Naive thymus-derived CD4-positive, alpha-beta T cell (primary cell): Measurements from ENCODE around the gene AKAIN1. TPM values are rescaled to one million over a fixed set of nuclear protein-coding genes. Genes with fewer than 3 reads are reported as not detected.

Source experiments
- ATAC-seq: fragments of 150-1000 bp; cut with Tn5 transposase; 2 replicates; pipeline ENCODE4 v1.10.0; 2021; ENCODE audit warnings: mild to moderate bottlenecking, moderate library complexity
- CTCF ChIA-PET: fragments of 350-600 bp; sonication (Branson Sonifier 250); formaldehyde crosslinking; loops from one replicate; lab custom pipeline; 2021; ENCODE audit warnings: antibody characterized with exemption; lab: Charles Lee
- POLR2A ChIA-PET: fragments of 350-600 bp; sonication (Branson Sonifier 250); formaldehyde crosslinking; loops from one replicate; lab custom pipeline; 2021; ENCODE audit warnings: antibody characterized with exemption, inconsistent platforms; lab: Charles Lee
- DNase-seq, 9 donors: peaks; one replicate each; pipeline versions ENCODE4 v3.0.0 to v3.0.0-alpha.2; 2020 to 2022; ENCODE audit warnings: mixed read lengths in 1 of 9
- H3K27ac ChIP-seq: one replicate; pipeline ENCODE4 v1.7.0; 2013; ENCODE audit warnings: mild to moderate bottlenecking, low read depth, low read length, moderate library complexity
- H3K27me3 ChIP-seq, 2 donors: one replicate each; pipeline ENCODE4 v1.7.0; 2013; ENCODE audit warnings: low read length in 2 of 2, mild to moderate bottlenecking in 2 of 2, moderate library complexity in 2 of 2; ENCODE audit not compliant: control insufficient read depth in 2 of 2, insufficient read depth in 2 of 2
- H3K36me3 ChIP-seq, 3 experiments: 1 replicate in 2 of 3; 2 replicates in 1 of 3; pipeline ENCODE4 v1.7.0; 2013; ENCODE audit warnings: low read length in 3 of 3, mild to moderate bottlenecking in 3 of 3, moderate library complexity in 1 of 3; ENCODE audit not compliant: insufficient read depth in 3 of 3, control insufficient read depth in 2 of 3
- H3K4me1 ChIP-seq, 2 donors: one replicate each; pipeline ENCODE4 v1.7.0; 2013; ENCODE audit warnings: low read length in 2 of 2, mild to moderate bottlenecking in 2 of 2, moderate library complexity in 1 of 2; ENCODE audit not compliant: control insufficient read depth in 2 of 2, insufficient read depth in 2 of 2
- H3K4me3 ChIP-seq: 2 replicates; pipeline ENCODE4 v1.7.0; 2013; ENCODE audit warnings: mild to moderate bottlenecking, low read length
- H3K9me3 ChIP-seq, 3 experiments: 1 replicate in 2 of 3; 2 replicates in 1 of 3; pipeline ENCODE4 v1.7.0; 2013; ENCODE audit warnings: low read length in 3 of 3; ENCODE audit not compliant: control insufficient read depth in 2 of 3
- H3K27ac Mint-ChIP-seq, 9 donors: one replicate each; pipeline ENCODE4 v1.8.0; 2020 to 2022; ENCODE audit warnings: mixed read lengths in 9 of 9, mild to moderate bottlenecking in 8 of 9, moderate library complexity in 5 of 9, inconsistent platforms in 2 of 9
- H3K27me3 Mint-ChIP-seq, 5 donors: one replicate each; pipeline ENCODE4 v1.8.0; 2021 to 2022; ENCODE audit warnings: mixed read lengths in 5 of 5, mild to moderate bottlenecking in 1 of 5
- H3K36me3 Mint-ChIP-seq, 5 donors: one replicate each; pipeline ENCODE4 v1.8.0; 2020 to 2022; ENCODE audit warnings: mixed read lengths in 5 of 5, mild to moderate bottlenecking in 3 of 5, inconsistent platforms in 1 of 5
- H3K4me1 Mint-ChIP-seq, 7 donors: one replicate each; pipeline ENCODE4 v1.8.0; 2020 to 2022; ENCODE audit warnings: mixed read lengths in 7 of 7, mild to moderate bottlenecking in 3 of 7, inconsistent platforms in 1 of 7
- H3K4me3 Mint-ChIP-seq, 10 donors: one replicate each; pipeline ENCODE4 v1.8.0; 2020 to 2022; ENCODE audit warnings: mild to moderate bottlenecking in 10 of 10, mixed read lengths in 10 of 10, moderate library complexity in 6 of 10, inconsistent platforms in 2 of 10
- H3K9me3 Mint-ChIP-seq, 11 donors: one replicate each; pipeline ENCODE4 v1.8.0; 2020 to 2022; ENCODE audit warnings: mixed read lengths in 11 of 11, mild to moderate bottlenecking in 4 of 11, inconsistent platforms in 1 of 11, moderate library complexity in 1 of 11
- intact Hi-C, 2 donors: fragments of 100-400 bp; cut with micrococcal nuclease; formaldehyde crosslinking; loops; one replicate each; pipeline ENCODE4 v1.15.1; 2023
- polyA plus RNA-seq, 2 donors: library from polyadenylated mRNA; unstranded; fragments of 300-500 nt; fragmentation: Illumina TruSeq; gene quantifications; one replicate each; pipeline ENCODE4 v1.2.3, GENCODE V29; 2021
- total RNA-seq, 6 experiments: library from RNA in 5 of 6; stranded (reverse) in 5 of 6; gene quantifications; 1 replicate in 5 of 6; 2 replicates in 1 of 6; pipeline ENCODE4 v1.2.3 and lab custom pipeline; 2021 to 2026

AKAIN1 gene
- total and polyA plus RNA-seq, 7 experiments from 2014 or later: not detected

DNA sequence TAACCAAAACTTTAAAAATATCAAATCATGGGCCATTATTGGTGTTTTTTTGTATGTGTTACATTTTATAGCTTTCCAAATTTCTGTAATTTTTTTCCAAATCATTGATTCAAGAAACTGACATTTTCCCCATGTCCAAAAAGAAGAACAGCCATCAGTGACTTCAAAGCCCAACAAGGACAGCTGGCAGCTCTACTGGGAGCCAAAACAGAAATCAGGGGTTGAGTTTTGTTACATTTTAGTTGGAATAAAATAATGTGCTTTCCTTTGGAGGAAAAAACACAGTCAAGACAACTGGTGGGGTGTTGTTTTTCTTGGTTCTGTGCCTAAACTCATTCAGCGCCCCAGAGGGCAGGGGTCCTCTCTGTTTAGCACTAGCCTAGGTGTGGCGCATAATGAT is 23.8 kb downstream of the AKAIN1 start:
- peaks cover 3 to 41% (median 23%) of the 10 kb centered on the region in 7 donors for H3K4me1 Mint-ChIP-seq
- Histone ChIP-seq H3K36me3 (no peaks in the 10 kb centered on the region), H3K4me3 (no peak overlapping the region), H3K27ac (no peak overlapping the region), H3K4me1 (peaks cover 0 to 11% of the 10 kb centered on the region in 2 donors), H3K27me3 (no peaks in the 10 kb centered on the region), H3K9me3 (no peaks in the 10 kb centered on the region)
- no peak overlapping the region for H3K27ac Mint-ChIP-seq
- peaks cover 0 to 22% (median 10%) of the 10 kb centered on the region in 11 donors for H3K9me3 Mint-ChIP-seq
- CTCF ChIA-PET: no interaction called here
- H3K27me3 Mint-ChIP-seq: no peaks in the 10 kb centered on the region
- no peak for DNase-seq
- no peak for ATAC-seq
- H3K36me3 Mint-ChIP-seq: peaks cover 0 to 16% (median 11%) of the 10 kb centered on the region in 5 donors
- intact Hi-C loops: no loop called here
- POLR2A ChIA-PET: interaction anchor here (0.7 kb wide), 2 partner anchors 9 to 11 kb away, joined by 3 to 6 read pairs; no protein-coding TSS in a partner anchor
- H3K4me3 Mint-ChIP-seq: no peak overlapping the region

DNA sequence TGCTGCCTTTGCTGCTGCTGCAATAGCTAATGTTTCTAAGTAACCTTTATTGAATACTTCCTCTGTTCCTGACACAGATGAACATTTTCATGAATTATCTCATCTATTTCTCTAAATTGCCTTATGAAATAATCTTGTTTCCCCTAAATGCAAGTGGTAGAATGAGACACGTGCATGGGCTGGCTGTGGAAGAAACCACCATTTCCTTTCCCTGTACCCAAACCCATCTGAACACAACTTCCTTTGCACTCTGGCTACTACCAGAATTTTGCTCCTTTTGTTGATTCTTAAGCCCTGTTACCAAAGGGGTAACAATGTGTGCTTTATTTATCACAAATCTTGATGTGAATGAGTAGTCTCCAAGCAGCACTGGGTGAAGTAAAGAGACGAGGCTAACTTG is 29.2 kb downstream of the AKAIN1 start:
- peaks cover 0 to 17% (median 11%) of the 10 kb centered on the region in 5 donors for H3K36me3 Mint-ChIP-seq
- ATAC-seq: peak; percentile 58
- peaks cover 0 to 28% (median 11%) of the 10 kb centered on the region in 11 donors for H3K9me3 Mint-ChIP-seq
- ChIA-PET POLR2A (interaction anchor here (0.6 to 2.9 kb wide), 5 partner anchors 8 to 127 kb away, joined by 3 to 28 read pairs (median 3); partner anchors contain the start of gene ZBTB14), CTCF (interaction anchor here (1.0 kb wide), 1 partner anchor 8 kb away, joined by 3 read pairs; no protein-coding TSS in a partner anchor)
- Histone ChIP-seq H3K9me3 (no peaks in the 10 kb centered on the region), H3K27me3 (no peaks in the 10 kb centered on the region), H3K4me1 (peaks cover 0 to 30% of the 10 kb centered on the region in 2 donors), H3K4me3 (peak overlapping the region; percentile 6), H3K36me3 (no peaks in the 10 kb centered on the region), H3K27ac (peak overlapping the region; percentile 43)
- peak overlapping the region; percentile 52 to 89 (median 69) for H3K4me3 Mint-ChIP-seq
- no peaks in the 10 kb centered on the region for H3K27me3 Mint-ChIP-seq
- H3K27ac Mint-ChIP-seq: peak overlapping the region in 8 of 9 donors; percentile 76 to 94 (median 87)
- peak in 6 of 9 donors; percentile 32 to 58 (median 43) for DNase-seq
- peaks cover 10 to 54% (median 44%) of the 10 kb centered on the region in 7 donors for H3K4me1 Mint-ChIP-seq
- intact Hi-C loops: loop anchor here in 1 of 2 donors (1.0 kb wide), 1 partner anchor 9 kb away; no protein-coding TSS in a partner anchor

DNA sequence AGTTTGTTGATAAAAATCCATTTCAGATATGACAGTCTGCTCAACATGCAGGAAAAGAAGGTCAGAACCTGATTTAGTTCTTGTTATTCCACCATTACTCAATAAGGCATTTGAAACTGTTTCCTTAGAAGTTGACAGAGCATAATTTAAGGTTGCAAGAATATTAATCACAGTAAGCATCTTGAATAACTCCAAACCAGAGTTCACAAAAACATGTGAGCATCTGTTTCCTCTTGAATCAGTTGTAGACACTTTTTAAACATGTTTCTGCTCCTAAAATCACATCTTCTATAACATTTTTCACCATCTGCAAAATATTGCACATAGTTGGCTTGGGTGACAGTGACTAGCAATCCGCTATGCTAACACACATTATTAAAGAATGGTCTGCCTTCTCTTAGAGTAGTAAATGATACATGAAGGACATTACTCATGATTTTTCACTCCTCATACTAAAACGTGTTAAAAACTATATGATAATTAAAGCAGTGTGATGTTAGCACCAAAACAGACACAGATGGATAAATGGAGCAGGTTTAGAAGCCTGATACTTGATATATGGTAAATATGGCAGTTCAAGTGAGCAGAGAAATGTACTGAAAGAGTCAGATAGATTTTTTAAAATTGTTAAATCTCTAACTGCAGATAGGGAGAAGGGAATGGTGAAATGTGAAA is 30.3 kb downstream of the AKAIN1 start:
- Mint-ChIP-seq H3K27ac (peak overlapping the region in 8 of 9 donors; percentile 80 to 94 (median 87)), H3K4me1 (peaks cover 10 to 61% (median 53%) of the 10 kb centered on the region in 7 donors), H3K4me3 (peak overlapping the region in 6 of 10 donors; percentile 7 to 89 (median 71)), H3K9me3 (peaks cover 0 to 25% (median 8%) of the 10 kb centered on the region in 11 donors), H3K27me3 (no peaks in the 10 kb centered on the region), H3K36me3 (peaks cover 0 to 17% (median 8%) of the 10 kb centered on the region in 5 donors)
- no peak for DNase-seq
- no peaks in the 10 kb centered on the region for H3K27me3 ChIP-seq
- ChIA-PET CTCF (no interaction called here), POLR2A (interaction anchor here (1.3 to 2.9 kb wide), 3 partner anchors 7 to 128 kb away, joined by 3 to 28 read pairs (median 18); partner anchors contain the start of gene ZBTB14)
- no peaks in the 10 kb centered on the region for H3K9me3 ChIP-seq
- no peaks in the 10 kb centered on the region for H3K36me3 ChIP-seq
- H3K4me3 ChIP-seq: no peak overlapping the region
- H3K27ac ChIP-seq: no peak overlapping the region
- H3K4me1 ChIP-seq: peaks cover 0 to 35% of the 10 kb centered on the region in 2 donors
- intact Hi-C loops: no loop called here
- no peak for ATAC-seq

DNA sequence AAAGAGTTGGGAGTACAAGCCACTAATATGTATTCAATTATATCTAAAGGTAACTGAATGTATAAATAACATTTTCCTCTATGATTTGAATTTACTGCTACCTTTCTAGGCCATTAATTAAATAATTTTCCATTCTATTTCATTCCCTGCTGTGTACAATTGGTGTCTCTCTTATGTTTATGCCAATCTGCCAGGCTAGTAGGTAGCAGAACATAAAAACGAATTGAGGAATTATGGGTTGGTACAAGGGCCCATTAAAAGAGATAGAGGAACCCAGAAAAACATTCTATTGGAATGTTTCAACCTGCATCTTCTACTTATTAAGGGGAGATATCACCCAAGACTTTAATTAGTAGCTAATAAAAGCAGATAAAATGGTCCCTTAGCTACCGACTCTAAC is 32.2 kb downstream of the AKAIN1 start:
- Histone ChIP-seq H3K27ac (no peak overlapping the region), H3K9me3 (no peaks in the 10 kb centered on the region), H3K36me3 (no peaks in the 10 kb centered on the region), H3K4me3 (no peak overlapping the region), H3K27me3 (no peaks in the 10 kb centered on the region), H3K4me1 (peaks cover 0 to 46% of the 10 kb centered on the region in 2 donors)
- intact Hi-C loops: no loop called here
- peak overlapping the region in 3 of 9 donors; percentile 60 to 76 (median 68) for H3K27ac Mint-ChIP-seq
- POLR2A ChIA-PET: interaction anchor here (1.0 to 2.3 kb wide), 3 partner anchors 9 to 130 kb away, joined by 3 to 10 read pairs (median 5); partner anchors contain the start of gene ZBTB14
- CTCF ChIA-PET: interaction anchor here (0.6 kb wide), 1 partner anchor 52 kb away, joined by 5 read pairs; no protein-coding TSS in a partner anchor
- H3K36me3 Mint-ChIP-seq: peaks cover 0 to 9% (median 0%) of the 10 kb centered on the region in 5 donors
- H3K27me3 Mint-ChIP-seq: no peaks in the 10 kb centered on the region
- peaks cover 10 to 78% (median 63%) of the 10 kb centered on the region in 7 donors for H3K4me1 Mint-ChIP-seq
- H3K9me3 Mint-ChIP-seq: peaks cover 0 to 10% (median 1%) of the 10 kb centered on the region in 11 donors
- ATAC-seq: no peak
- no peak for DNase-seq
- no peak overlapping the region for H3K4me3 Mint-ChIP-seq

DNA sequence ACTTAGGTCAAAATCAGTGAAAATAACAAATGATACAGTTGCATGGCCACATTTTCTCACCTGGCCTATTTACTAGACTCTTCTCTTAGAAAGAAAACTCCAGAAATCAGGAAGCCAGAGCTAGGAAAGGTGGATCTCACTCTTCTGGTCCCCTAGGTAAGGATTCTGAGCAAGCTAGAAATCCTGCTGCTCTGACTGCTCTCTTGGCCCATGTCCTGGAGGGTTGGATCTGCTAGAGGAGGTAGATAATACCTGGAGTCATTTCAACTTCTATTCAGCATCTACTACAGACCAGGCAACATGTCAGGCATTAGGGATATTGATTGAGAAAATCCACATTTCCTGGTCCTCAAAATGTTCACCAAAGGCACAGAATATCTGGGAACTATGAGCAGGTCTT is 34.9 kb downstream of the AKAIN1 start:
- Mint-ChIP-seq H3K27ac (peak overlapping the region in 2 of 9 donors; percentile 40 to 46), H3K4me1 (peaks cover 4 to 81% (median 66%) of the 10 kb centered on the region in 7 donors), H3K36me3 (peaks cover 0 to 3% (median 0%) of the 10 kb centered on the region in 5 donors), H3K27me3 (peaks cover 0 to 4% (median 0%) of the 10 kb centered on the region in 5 donors), H3K4me3 (no peak overlapping the region), H3K9me3 (peaks cover 0 to 4% (median 0%) of the 10 kb centered on the region in 11 donors)
- no peak overlapping the region for H3K4me3 ChIP-seq
- intact Hi-C loops: no loop called here
- H3K4me1 ChIP-seq: peaks cover 0 to 52% of the 10 kb centered on the region in 2 donors
- ATAC-seq (no peak), DNase-seq (no peak)
- ChIA-PET CTCF (no interaction called here), POLR2A (interaction anchor here (5.9 to 7.9 kb wide), 2 partner anchors 75 to 133 kb away, joined by 56 to 104 read pairs; partner anchors contain the start of gene ZBTB14)
- H3K27me3 ChIP-seq: no peaks in the 10 kb centered on the region
- no peak overlapping the region for H3K27ac ChIP-seq
- H3K9me3 ChIP-seq: no peaks in the 10 kb centered on the region
- no peaks in the 10 kb centered on the region for H3K36me3 ChIP-seq

DNA sequence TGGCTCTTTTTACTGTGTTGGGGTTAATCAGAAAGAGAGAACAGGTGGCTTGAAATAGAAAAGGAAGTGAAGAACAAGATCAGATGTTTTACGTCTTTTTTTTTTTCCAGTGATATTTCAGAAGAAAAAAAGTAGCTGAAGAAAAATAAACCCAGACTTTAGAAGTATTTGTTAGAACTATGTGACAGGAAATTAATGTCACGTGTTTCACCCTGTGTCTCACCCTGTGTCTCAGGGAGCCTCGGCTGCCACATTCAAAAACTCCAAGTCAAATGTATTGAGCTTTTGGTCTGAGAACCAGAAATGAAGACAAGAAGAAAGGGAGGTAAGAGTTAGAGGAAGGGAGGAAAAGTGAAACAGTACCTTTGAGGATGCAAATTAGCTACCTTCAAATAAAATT is 38.0 kb downstream of the AKAIN1 start:
- Mint-ChIP-seq H3K36me3 (peaks cover 0 to 3% (median 0%) of the 10 kb centered on the region in 5 donors), H3K4me3 (peak overlapping the region; percentile 11 to 92 (median 73)), H3K4me1 (peaks cover 4 to 76% (median 61%) of the 10 kb centered on the region in 7 donors), H3K27me3 (peaks cover 0 to 4% (median 0%) of the 10 kb centered on the region in 5 donors), H3K9me3 (no peaks in the 10 kb centered on the region), H3K27ac (peak overlapping the region; percentile 43 to 97 (median 93))
- ATAC-seq (peak; percentile 89), DNase-seq (peak in 7 of 9 donors; percentile 63 to 81 (median 76))
- Histone ChIP-seq H3K36me3 (no peaks in the 10 kb centered on the region), H3K9me3 (no peaks in the 10 kb centered on the region), H3K27me3 (no peaks in the 10 kb centered on the region), H3K27ac (peak overlapping the region; percentile 53), H3K4me1 (peaks cover 0 to 45% of the 10 kb centered on the region in 2 donors), H3K4me3 (no peak overlapping the region)
- CTCF ChIA-PET: interaction anchor here (0.8 to 1.9 kb wide), 3 partner anchors 9 to 136 kb away, joined by 3 to 6 read pairs (median 3); partner anchors contain the start of gene ZBTB14
- intact Hi-C loops: loop anchor here in 1 of 2 donors (1.0 to 5.0 kb wide), 10 partner anchors 9 to 153 kb away; partner anchors contain the start of gene AKAIN1
- POLR2A ChIA-PET: interaction anchor here (0.6 to 7.9 kb wide), 12 partner anchors 9 to 1721 kb away, joined by 3 to 104 read pairs (median 4); partner anchors contain the start of gene ZBTB14
